ENCODE measurements around the gene METTL25. TPM values are rescaled to one million over a fixed set of nuclear protein-coding genes. Genes with fewer than 3 reads are reported as not detected.

The METTL25 gene
- total RNA-seq, 1 donor from 2014 or later, result 14.3 TPM

- no peaks in the 10 kb centered on the region for H3K36me3 Mint-ChIP-seq
- H3K4me1 Mint-ChIP-seq (ENCODE audit: unreplicated experiment), result peaks cover 3% of the 10 kb centered on the region
These were observed 76.1 kb downstream of the METTL25 start for GRCh38 chr12:82434392-82434911.

GRCh38 chr12:82436354-82436753 is 78.0 kb downstream of the METTL25 start:
- H3K27ac Mint-ChIP-seq, result no peak overlapping the region
- H3K4me3 Mint-ChIP-seq, result no peak overlapping the region
- no peak for DNase-seq (ENCODE audit: extremely low spot score, unreplicated experiment)
- H3K27me3 Mint-ChIP-seq, result no peaks in the 10 kb centered on the region
- peaks cover 2% of the 10 kb centered on the region for H3K36me3 Mint-ChIP-seq
- H3K4me1 Mint-ChIP-seq (ENCODE audit: unreplicated experiment), result peaks cover 3% of the 10 kb centered on the region
- no peaks in the 10 kb centered on the region for H3K9me3 Mint-ChIP-seq
- no peak for TF ChIP-seq CTCF (conservative IDR thresholded peaks at IDR 0.05)

More at GRCh38 chr12:82434392-82434911, 76.1 kb downstream of the METTL25 start:
- no peak for TF ChIP-seq CTCF (conservative IDR thresholded peaks at IDR 0.05)
- Mint-ChIP-seq H3K9me3 (no peaks in the 10 kb centered on the region), H3K27ac (no peak overlapping the region), H3K4me3 (no peak overlapping the region), H3K27me3 (no peaks in the 10 kb centered on the region)
- DNase-seq (ENCODE audit: extremely low spot score, unreplicated experiment), result no peak

GRCh38 chr12:82437744-82438143 is 79.4 kb downstream of the METTL25 start:
- H3K27ac Mint-ChIP-seq, result no peak overlapping the region
- no peak for DNase-seq (ENCODE audit: extremely low spot score, unreplicated experiment)
- peaks cover 3% of the 10 kb centered on the region for H3K4me1 Mint-ChIP-seq (ENCODE audit: unreplicated experiment)
- H3K27me3 Mint-ChIP-seq, result no peaks in the 10 kb centered on the region
- no peak for TF ChIP-seq CTCF (conservative IDR thresholded peaks at IDR 0.05)
- H3K9me3 Mint-ChIP-seq, result no peaks in the 10 kb centered on the region
- H3K36me3 Mint-ChIP-seq, result peaks cover 4% of the 10 kb centered on the region
- H3K4me3 Mint-ChIP-seq, result no peak overlapping the region

GRCh38 chr12:82438356-82438755 is 80.0 kb downstream of the METTL25 start:
- Mint-ChIP-seq H3K27ac (no peak overlapping the region), H3K4me3 (no peak overlapping the region), H3K36me3 (peaks cover 4% of the 10 kb centered on the region), H3K27me3 (no peaks in the 10 kb centered on the region), H3K4me1 (ENCODE audit: unreplicated experiment) (peaks cover 3% of the 10 kb centered on the region), H3K9me3 (no peaks in the 10 kb centered on the region)
- DNase-seq (ENCODE audit: extremely low spot score, unreplicated experiment), result no peak
- no peak for TF ChIP-seq CTCF (conservative IDR thresholded peaks at IDR 0.05)

GRCh38 chr12:82440885-82441284 is 82.6 kb downstream of the METTL25 start:
- no peak for TF ChIP-seq CTCF (conservative IDR thresholded peaks at IDR 0.05)
- Mint-ChIP-seq H3K4me3 (no peak overlapping the region), H3K4me1 (ENCODE audit: unreplicated experiment) (no peaks in the 10 kb centered on the region), H3K36me3 (peaks cover 10% of the 10 kb centered on the region), H3K9me3 (no peaks in the 10 kb centered on the region), H3K27me3 (no peaks in the 10 kb centered on the region), H3K27ac (no peak overlapping the region)
- no peak for DNase-seq (ENCODE audit: extremely low spot score, unreplicated experiment)

Measured in type B pancreatic cell (in vitro differentiated cells).